Femur (tissue), 1 donor: ENCODE results near the gene PAH.
A peak's percentile ranks its signal among the peaks of the same experiment; 100 is the strongest.

Source experiments
- DNase-seq: peaks from one replicate; pipeline ENCODE4 v3.0.0-alpha.2; 2017

The PAH gene

GRCh38 chr12:102917026-102917787 lies at the start of gene PAH:
PAH (minus strand) TSS chr12:102917244; CDS start chr12:102917130, 114 bp downstream.
- DNase-seq: no peak

- no peak for DNase-seq
These were observed 49.3 kb upstream of the PAH start for GRCh38 chr12:102966200-102966863.

- DNase-seq: no peak
These were observed 48.5 kb upstream of the PAH start for GRCh38 chr12:102965281-102966155.

GRCh38 chr12:102964872-102965271 lies 47.8 kb upstream of the PAH start:
- no peak for DNase-seq

- no peak for DNase-seq
These were observed 46.8 kb upstream of the PAH start for GRCh38 chr12:102963796-102964195.

GRCh38 chr12:102962986-102963385 lies 45.9 kb upstream of the PAH start:
- DNase-seq: no peak

- no peak for DNase-seq
These were observed 45.5 kb upstream of the PAH start for GRCh38 chr12:102962532-102962931.

GRCh38 chr12:102961466-102961855 lies 44.4 kb upstream of the PAH start:
- no peak for DNase-seq

- DNase-seq: no peak
These were observed 43.9 kb upstream of the PAH start for GRCh38 chr12:102960766-102961465.

- DNase-seq: no peak
These were observed 42.3 kb upstream of the PAH start for GRCh38 chr12:102959391-102959790.

- no peak for DNase-seq
These were observed 41.8 kb upstream of the PAH start for GRCh38 chr12:102958830-102959176.

- peak; percentile 38 for DNase-seq
These were observed 41.2 kb upstream of the PAH start for GRCh38 chr12:102958073-102958829.

- DNase-seq: no peak
These were observed 40.5 kb upstream of the PAH start, which contains the start of gene ASCL1 for GRCh38 chr12:102957339-102958050. ASCL1 (plus strand) TSS chr12:102957674; CDS start chr12:102958245, 571 bp downstream.

- DNase-seq: no peak
These were observed 39.8 kb upstream of the PAH start for GRCh38 chr12:102956738-102957327.

GRCh38 chr12:102955926-102956737 lies 39.1 kb upstream of the PAH start:
- no peak for DNase-seq

GRCh38 chr12:102954134-102954533 lies 37.1 kb upstream of the PAH start:
- no peak for DNase-seq

GRCh38 chr12:102953221-102953620 lies 36.2 kb upstream of the PAH start:
- no peak for DNase-seq

GRCh38 chr12:102951841-102952240 lies 34.8 kb upstream of the PAH start:
- DNase-seq: no peak

GRCh38 chr12:102950950-102951619 lies 34.0 kb upstream of the PAH start:
- DNase-seq: no peak
